GM12892 (cell line): ENCODE results near the gene EEF2K.

Experiments used
- POLR2A ChIP-seq: IDR thresholded peaks from 2 replicates; pipeline ENCODE4 v1.6.1; 2011; ENCODE audit warnings: low read depth, low read length, control low read depth
- POLR2AphosphoS5 ChIP-seq: IDR thresholded peaks from 2 replicates; pipeline ENCODE4 v1.6.1; 2011; ENCODE audit warnings: low read depth, low read length, control low read depth
- TAF1 ChIP-seq: IDR thresholded peaks from 2 replicates; pipeline ENCODE4 v1.6.1; 2011; ENCODE audit warnings: low read depth, mild to moderate bottlenecking, control low read depth, low read length, borderline replicate concordance

GRCh38 chr16:22336581-22336980 is 130.5 kb downstream of the EEF2K start:
- TF ChIP-seq POLR2AphosphoS5: no peak
- TF ChIP-seq TAF1: no peak
- no peak for TF ChIP-seq POLR2A
